Stimulated activated CD4-positive, alpha-beta T cell treated with anti-CD3 and anti-CD28 coated beads, TNF-alpha, amount 100 ng/mL, for 4 hours (primary cell): ENCODE measurements around the gene SPATA16.
"Not testable (repeated sequence)": the region's sequence is repeated elsewhere in the genome, so short reads cannot be mapped to it uniquely, and the experiment has no call there.

Experiments used
- DNase-seq, 3 experiments: peaks; one replicate each; pipeline ENCODE4 v3.0.0-alpha.2; 2020; ENCODE audit warnings: low read depth in 3 of 3

Gene SPATA16

GRCh38 chr3:172946061-172946460 lies 195.0 kb downstream of the SPATA16 start:
- no peak for DNase-seq

GRCh38 chr3:172939651-172940293 lies 201.3 kb downstream of the SPATA16 start:
- DNase-seq = no peak

- no peak for DNase-seq
Measured at GRCh38 chr3:172938788-172939187, 202.2 kb downstream of the SPATA16 start.

- DNase-seq = no peak
Measured at GRCh38 chr3:172931746-172932285, 209.2 kb downstream of the SPATA16 start.

- no peak for DNase-seq
Measured at GRCh38 chr3:172929451-172929850, 211.6 kb downstream of the SPATA16 start.

- no peak for DNase-seq
Measured at GRCh38 chr3:172924546-172924945, 216.5 kb downstream of the SPATA16 start.

GRCh38 chr3:172919297-172919683 lies 221.7 kb downstream of the SPATA16 start:
- DNase-seq = no peak

GRCh38 chr3:172918568-172919296 lies 222.3 kb downstream of the SPATA16 start:
- no peak for DNase-seq

GRCh38 chr3:172918165-172918564 lies 222.9 kb downstream of the SPATA16 start:
- no peak for DNase-seq

- no peak for DNase-seq
Measured at GRCh38 chr3:172915911-172916514, 225.0 kb downstream of the SPATA16 start.

- DNase-seq = no peak
Measured at GRCh38 chr3:172914854-172915253, 226.2 kb downstream of the SPATA16 start.

- DNase-seq = no peak
Measured at GRCh38 chr3:172913911-172914655, 227.0 kb downstream of the SPATA16 start.

GRCh38 chr3:172911142-172911541 lies 229.9 kb downstream of the SPATA16 start:
- no peak for DNase-seq

GRCh38 chr3:172908771-172909270 lies 232.2 kb downstream of the SPATA16 start:
- no peak for DNase-seq

- no peak for DNase-seq
Measured at GRCh38 chr3:172905451-172905850, 235.6 kb downstream of the SPATA16 start.

- no peak for DNase-seq
Measured at GRCh38 chr3:172904711-172905373, 236.2 kb downstream of the SPATA16 start.

GRCh38 chr3:172903642-172904320 lies 237.3 kb downstream of the SPATA16 start:
- no peak for DNase-seq

GRCh38 chr3:172892158-172892557 lies 248.9 kb downstream of the SPATA16 start:
- DNase-seq = no peak

- DNase-seq = no peak
Measured at GRCh38 chr3:172885704-172886103, 255.3 kb downstream of the SPATA16 start.

- no peak for DNase-seq
Measured at GRCh38 chr3:172882563-172882962, 258.5 kb downstream of the SPATA16 start.

GRCh38 chr3:172879381-172879780 lies 261.7 kb downstream of the SPATA16 start:
- DNase-seq = not testable (repeated sequence)
